GM19395 (cell line): ENCODE results near the gene CRTC2.
"Not testable (repeated sequence)": the region's sequence is repeated elsewhere in the genome, so short reads cannot be mapped to it uniquely, and the experiment has no call there.

Experiments
- ATAC-seq: cut with Tn5 transposase; IDR thresholded peaks from one replicate; pipeline ENCODE4 v1.9.1; 2021; ENCODE audit warnings: mild to moderate bottlenecking, moderate library complexity; ENCODE audit not compliant: unreplicated experiment

The CRTC2 gene

GRCh38 chr1:153929981-153930948 lies 28.1 kb downstream of the CRTC2 start:
- ATAC-seq, result no peak

DNA sequence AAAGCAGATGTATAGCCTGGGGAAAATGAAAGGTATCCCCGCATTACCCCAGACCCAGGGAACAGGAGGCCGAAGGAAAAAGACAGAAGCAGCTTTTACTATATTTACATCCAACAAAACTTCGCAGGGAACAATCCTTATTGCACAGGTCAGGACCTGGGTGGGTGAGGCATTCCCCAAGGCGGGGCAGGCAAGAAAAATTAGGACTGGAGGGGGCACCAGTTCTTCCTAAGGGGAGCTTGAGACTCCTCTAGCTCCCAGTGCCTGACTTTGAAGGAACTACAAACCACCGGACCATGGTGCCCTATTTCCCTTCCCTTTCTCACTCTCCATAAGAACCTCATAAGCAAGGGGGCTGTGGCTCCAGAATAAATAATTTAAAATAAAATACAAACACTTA lies 29.0 kb downstream of the CRTC2 start:
- ATAC-seq, result no peak

DNA sequence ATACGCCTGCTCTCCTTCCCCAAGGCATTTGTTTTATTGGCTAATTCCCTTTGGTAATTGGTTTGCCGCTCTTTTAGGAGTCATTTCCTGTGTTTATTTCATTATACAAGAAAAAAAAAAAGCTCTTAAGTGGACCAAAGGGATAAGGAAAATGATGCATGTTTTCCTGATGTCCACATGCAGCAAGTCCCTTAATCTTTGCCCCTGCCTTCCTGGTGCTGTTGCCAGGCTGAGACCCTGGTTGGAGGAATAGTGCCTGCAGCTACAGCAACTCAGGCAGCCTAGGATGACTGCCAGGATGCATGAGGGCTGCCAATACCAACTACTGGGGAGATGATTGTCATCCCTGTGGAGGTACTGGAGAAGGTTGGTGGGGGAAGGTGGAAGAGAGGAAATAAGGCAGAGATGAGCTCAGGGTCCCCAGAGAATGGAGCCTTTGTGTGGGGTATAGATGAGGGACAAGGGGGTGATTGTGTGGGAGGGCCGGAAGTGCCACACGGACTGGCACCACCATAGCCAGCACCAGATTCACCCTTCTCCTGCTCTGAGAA lies 29.5 kb downstream of the CRTC2 start:
- ATAC-seq, result no peak

DNA sequence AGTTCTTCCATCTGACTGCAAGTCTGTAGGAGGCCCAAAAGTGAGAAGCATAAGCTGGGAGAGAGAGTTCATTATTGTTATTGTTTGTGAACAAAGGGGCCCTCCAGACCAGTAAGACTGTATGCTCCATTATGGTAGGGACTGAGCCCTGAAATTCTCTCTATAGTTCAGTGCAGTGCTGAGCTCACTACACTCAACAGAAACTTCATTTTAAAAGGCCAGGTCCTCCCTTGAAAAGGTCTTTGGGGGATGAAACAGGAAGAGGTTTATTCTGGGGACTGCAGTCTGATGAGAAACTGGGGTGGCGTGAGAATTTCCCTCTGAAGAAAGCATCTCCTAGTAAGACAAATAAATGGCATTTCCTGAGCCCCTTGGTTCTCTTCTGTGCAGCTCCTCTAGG lies 30.2 kb downstream of the CRTC2 start:
- no peak for ATAC-seq

GRCh38 chr1:153926405-153926804 lies 32.0 kb downstream of the CRTC2 start:
- ATAC-seq, result no peak

DNA sequence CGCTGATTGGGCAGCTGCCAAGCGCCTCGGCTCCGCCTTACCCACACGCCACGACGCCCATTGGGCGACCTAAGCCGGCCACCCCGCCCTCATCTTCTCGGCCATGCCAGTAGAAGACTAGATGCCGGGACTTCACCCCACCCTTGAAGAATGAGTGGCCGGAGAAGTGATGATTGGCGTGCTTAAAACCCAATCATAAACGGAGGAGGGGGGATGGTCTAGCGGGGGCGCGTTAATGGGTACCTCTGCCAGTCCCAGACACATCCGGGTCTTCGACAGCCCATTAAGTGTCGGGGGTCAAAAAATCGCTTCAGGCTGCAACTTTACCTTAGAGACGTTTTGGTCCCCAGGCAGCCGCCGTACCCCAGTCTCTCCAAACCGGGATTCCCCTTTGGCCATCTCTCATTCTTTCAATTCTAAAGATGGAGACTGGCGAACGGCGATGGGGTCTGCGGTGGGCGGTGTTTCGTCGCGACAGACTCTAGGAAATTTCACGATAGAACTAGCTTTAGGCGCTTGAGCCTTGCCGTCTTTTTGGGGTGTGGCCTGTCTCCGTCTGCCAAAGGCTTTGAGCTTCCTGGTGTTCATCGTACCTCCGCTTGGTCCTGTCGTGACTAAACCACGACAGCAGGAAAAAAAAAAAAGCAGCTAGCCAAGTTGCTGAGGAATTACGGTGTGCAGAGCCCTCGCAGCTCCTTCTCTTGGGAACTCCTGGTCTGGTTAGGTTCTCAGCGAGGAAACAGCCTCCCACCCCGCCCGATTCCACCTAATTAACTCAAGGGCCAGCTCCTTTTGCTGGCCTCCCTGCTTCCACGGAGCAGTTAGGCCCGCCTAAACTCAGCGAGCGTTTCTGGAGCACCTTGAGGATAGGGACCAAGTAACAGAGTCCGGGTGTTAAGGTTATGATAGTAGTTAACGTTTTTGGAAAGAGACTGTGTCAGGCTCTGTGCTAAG lies 35.2 kb downstream of the CRTC2 start, which contains the start of gene GATAD2B:
Gene GATAD2B (minus strand): TSS at position 1 of the 954 bp plus-strand sequence. CDS start 94,625 bp downstream, outside the sequence.
- ATAC-seq, result peak; percentile 94

DNA sequence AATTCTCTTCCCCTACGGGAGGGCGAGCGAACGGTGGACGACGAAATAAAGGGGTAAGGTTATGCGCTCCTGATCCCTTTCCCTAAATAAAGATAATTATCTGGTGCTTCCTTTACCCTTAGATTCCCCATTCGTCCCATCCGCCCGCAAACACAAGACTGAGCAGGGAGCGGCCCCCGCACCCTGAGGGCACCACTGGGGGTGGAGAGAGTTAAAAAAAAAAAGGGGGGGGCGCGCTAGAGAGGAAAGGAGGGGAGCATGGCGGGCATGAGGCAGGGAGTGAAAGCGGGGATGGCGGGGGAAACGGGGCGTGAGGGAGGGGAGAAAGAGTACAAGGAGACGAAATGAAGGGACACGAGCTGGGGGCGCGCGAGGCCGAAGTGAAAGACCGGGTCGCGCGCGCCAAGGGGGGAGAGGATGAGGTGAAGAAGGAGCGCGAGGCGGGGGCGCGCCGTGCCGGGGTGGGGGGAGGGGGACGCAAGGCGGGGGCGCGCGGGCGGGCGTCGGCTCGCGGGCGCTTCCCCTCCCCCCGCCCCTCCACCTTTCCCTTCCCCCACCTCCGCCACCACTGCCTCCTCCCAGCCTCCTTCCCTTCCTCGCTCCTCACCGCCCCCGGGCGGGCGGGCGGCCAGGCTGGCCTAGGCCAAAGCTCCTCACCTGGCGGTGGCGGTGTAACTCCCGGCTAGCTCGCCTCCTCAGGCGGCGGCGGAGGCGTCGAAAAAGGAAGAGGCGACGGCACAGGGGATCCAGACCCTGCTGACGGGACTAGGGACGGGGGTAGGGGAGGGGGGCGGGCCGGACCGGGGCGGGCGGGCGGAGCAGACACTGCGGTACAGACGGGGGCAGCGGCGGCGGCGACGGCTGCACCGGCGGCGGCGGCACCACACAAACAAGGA lies 36.1 kb downstream of the CRTC2 start:
- peak; percentile 30 for ATAC-seq

DNA sequence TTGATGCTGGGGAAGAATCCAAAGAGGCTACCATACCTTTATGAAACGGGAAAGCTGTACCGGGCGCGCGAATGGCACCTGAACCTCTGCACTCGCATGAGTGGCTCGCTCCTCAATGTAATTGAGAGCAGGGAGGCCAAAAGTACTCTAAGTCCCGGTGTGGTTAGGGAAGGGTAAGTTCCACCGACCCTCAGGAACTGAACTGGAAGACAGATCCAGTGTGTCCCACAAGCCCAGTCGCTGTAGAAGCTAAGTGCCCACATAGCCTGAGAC lies 36.7 kb downstream of the CRTC2 start:
- ATAC-seq, result no peak

- ATAC-seq, result no peak
These were observed 37.2 kb downstream of the CRTC2 start for GRCh38 chr1:153921080-153921802.

GRCh38 chr1:153919876-153920852 lies 38.2 kb downstream of the CRTC2 start:
- ATAC-seq, result no peak

- no peak for ATAC-seq
These were observed 42.1 kb downstream of the CRTC2 start for GRCh38 chr1:153916297-153916696.

GRCh38 chr1:153912349-153912748 lies 46.1 kb downstream of the CRTC2 start:
- no peak for ATAC-seq

DNA sequence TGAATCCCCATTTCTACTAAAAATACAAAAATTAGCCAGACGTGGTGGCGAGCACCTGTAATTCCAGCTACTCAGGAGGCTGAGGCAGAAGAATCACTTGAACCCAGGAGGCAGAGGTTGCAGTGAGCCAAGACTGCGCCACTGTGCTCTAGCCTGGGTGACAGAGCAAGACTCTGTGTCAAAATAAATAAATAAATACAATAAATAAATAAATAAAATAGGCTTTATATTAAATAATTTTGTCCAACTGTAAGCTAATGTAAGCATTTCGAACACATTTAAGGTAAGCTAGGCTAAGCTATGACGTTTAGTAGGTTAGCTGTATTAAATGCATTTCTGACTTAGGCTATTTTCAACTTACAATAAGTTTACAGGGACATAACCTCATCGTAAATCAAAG lies 47.9 kb downstream of the CRTC2 start:
- ATAC-seq, result not testable (repeated sequence)

DNA sequence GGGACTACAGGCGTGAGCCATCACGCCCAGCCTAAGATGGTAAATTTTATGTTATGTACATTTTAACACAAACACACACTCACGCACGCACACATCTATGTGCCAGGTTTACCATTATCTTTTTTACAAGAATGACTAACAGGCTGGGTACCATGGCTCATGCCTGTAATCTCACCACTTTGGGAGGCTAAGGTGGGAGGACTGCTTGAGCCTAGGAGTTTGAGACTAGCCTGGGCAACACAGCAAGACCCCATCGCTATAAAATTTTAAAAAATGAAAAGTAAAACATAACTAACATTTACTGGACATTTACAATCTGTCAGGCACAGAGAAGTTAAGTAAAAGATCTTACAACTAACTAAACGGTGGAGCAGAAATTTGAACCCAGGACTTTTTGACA lies 50.3 kb downstream of the CRTC2 start:
- ATAC-seq, result no peak

- no peak for ATAC-seq
These were observed 51.3 kb downstream of the CRTC2 start for GRCh38 chr1:153907134-153907533.

- no peak for ATAC-seq
These were observed 52.0 kb downstream of the CRTC2 start for GRCh38 chr1:153906396-153906795.

GRCh38 chr1:153905908-153906307 lies 52.5 kb downstream of the CRTC2 start:
- not testable (repeated sequence) for ATAC-seq

DNA sequence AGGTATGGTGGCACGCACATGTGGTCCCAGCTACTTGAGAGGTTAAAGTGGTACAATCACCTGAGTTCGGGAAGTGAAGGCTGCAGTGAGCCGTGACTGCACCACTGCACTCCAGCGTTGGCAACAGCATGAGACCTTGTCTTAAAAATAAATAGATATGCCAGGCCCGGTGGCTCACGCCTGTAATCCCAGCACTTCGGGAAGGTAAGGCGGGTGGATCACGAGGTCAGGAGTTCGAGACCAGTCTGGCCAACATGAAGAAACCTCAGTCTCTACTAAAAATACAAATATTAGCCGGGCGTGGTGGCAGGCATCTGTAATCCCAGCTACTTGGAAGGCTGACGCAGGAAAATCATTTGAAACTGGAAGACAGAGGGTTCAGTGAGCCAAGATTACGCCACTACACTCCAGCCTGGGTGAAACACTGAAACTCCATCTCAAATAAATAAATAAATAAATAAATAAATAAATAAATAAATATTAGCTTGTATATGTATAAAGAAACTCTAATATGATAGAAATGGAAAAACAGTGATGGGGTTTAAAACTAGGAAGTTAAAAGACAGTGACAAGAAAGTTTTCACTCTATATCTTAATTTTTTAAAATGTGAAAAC lies 54.5 kb downstream of the CRTC2 start:
- ATAC-seq, result no peak
